Measurements from ENCODE around the gene PRMT1.
A peak's percentile ranks its signal among the peaks of the same experiment; 100 is the strongest.

PRMT1 gene

GRCh38 chr19:49651820-49652550 lies 25.1 kb upstream of the PRMT1 start:
- FAIRE-seq = no peak

DNA sequence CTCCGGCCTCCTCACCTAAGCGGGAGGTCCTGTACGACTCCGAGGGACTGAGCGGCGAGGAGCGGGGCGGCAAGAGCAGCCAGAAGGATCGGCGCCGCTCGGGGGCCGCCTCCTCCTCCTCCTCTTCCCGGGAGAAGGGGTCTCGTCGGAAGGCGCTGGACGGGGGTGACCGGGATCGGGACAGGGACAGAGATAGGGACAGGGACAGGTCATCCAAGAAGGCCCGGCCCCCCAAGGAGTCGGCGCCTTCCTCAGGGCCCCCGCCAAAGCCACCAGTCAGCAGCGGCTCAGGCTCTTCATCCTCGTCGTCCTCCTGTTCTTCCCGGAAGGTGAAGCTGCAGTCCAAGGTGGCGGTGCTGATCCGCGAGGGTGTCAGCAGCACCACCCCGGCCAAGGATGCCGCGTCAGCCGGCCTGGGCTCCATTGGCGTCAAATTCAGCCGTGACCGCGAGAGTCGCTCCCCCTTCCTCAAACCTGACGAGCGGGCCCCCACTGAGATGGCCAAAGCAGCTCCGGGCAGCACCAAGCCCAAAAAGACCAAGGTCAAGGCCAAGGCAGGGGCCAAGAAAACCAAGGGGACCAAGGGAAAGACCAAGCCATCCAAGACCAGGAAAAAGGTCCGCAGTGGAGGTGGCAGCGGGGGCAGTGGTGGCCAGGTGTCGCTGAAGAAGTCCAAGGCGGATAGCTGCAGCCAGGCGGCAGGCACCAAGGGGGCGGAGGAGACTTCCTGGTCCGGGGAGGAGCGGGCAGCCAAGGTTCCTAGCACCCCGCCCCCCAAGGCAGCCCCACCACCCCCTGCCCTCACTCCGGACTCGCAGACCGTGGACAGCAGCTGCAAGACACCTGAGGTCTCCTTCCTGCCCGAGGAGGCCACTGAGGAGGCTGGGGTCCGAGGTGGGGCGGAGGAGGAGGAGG lies 24.3 kb upstream of the PRMT1 start:
- no peak for FAIRE-seq

- no peak for FAIRE-seq
These were observed 23.6 kb upstream of the PRMT1 start for GRCh38 chr19:49653466-49653806.

GRCh38 chr19:49654581-49654980 lies 22.5 kb upstream of the PRMT1 start:
- FAIRE-seq = no peak

GRCh38 chr19:49655570-49656455 lies 21.3 kb upstream of the PRMT1 start:
- FAIRE-seq = no peak

DNA sequence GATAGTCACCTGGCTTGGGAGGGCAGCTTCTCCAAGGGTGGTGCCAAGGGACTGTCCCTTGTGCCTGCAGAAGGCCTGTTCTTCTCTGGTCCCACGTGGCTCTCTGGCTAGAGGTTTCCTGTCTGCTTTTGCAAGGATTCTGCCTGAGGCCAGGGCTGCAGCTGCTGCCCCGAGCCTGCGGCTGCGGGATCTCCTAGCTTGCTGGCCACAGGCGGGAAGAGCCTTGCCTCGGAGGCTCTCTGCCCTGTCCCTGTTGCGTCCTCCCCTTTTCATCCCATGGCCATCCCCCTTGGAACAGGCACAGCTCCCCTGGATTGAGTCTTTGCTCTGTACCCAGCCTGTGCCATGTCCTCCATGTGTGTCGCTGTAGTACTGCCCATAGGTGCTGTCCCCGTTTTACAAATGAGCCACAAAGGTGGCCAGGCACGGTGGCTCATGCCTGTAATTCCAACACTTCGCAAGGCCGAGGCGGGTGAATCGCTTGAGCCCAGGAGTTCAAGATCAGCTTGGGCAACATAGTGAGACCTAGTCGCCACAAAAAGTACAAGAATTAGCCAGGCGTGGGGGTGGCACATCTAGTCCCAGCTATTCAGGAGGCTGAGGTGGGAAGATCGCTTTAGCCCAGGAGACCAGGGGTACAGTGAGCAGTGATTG lies 20.5 kb upstream of the PRMT1 start:
- no peak for FAIRE-seq

DNA sequence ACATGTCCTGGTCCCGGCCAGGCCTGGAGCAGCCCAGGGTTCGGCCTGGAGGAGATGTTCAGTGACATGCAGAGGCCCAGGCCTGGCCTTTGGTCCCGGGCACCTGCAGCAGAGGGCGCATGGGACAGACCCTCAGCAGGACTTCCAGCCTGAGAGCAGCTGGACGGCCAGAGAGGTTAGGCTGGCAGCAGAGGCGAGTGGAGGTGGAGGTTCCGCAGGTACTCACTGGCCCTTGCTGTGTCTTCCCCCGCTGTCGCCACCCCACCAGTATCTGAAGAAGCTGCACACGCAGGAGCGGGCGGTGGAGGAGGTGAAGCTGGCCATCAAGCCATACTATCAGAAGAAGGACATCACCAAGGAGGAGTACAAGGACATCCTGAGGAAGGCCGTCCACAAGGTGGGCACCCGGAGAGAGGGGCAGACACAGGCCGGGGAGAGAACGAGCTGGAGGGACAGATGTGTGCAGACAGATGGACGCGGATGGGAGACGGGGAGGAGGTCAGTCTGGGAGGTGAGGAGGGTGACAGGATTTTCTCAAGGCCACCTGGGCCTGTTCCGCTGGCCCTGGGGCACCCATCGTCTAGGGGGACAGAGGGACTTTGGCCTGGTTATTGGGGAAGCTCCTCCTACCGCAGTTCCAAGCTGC lies 19.5 kb upstream of the PRMT1 start:
- FAIRE-seq = no peak

GRCh38 chr19:49658139-49658517 lies 18.9 kb upstream of the PRMT1 start:
- no peak for FAIRE-seq

GRCh38 chr19:49658566-49659442 lies 18.3 kb upstream of the PRMT1 start:
- no peak for FAIRE-seq

- no peak for FAIRE-seq
These were observed 16.6 kb upstream of the PRMT1 start for GRCh38 chr19:49660338-49660961.

GRCh38 chr19:49662011-49662410 lies 15.1 kb upstream of the PRMT1 start:
- no peak for FAIRE-seq

DNA sequence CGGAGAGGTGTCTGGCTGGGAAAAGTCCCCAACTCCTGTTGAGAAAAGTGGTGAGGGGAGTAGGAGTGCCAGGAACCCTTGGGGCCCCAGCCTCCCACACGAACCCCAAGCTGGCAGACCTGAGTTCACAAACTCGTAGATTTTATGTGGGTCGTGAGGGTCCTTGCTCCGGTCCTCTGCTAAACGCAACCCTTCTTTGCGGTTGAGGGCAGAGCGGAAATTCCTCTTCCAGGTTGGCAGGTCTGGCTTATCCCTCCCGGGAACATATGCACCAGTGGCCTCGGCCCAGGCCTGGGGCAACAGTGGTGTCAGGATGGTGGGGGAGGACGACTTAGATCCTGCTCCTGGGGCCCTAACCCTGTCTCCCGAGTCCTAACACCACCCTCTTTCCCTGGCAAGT lies 13.8 kb upstream of the PRMT1 start:
- FAIRE-seq = no peak

DNA sequence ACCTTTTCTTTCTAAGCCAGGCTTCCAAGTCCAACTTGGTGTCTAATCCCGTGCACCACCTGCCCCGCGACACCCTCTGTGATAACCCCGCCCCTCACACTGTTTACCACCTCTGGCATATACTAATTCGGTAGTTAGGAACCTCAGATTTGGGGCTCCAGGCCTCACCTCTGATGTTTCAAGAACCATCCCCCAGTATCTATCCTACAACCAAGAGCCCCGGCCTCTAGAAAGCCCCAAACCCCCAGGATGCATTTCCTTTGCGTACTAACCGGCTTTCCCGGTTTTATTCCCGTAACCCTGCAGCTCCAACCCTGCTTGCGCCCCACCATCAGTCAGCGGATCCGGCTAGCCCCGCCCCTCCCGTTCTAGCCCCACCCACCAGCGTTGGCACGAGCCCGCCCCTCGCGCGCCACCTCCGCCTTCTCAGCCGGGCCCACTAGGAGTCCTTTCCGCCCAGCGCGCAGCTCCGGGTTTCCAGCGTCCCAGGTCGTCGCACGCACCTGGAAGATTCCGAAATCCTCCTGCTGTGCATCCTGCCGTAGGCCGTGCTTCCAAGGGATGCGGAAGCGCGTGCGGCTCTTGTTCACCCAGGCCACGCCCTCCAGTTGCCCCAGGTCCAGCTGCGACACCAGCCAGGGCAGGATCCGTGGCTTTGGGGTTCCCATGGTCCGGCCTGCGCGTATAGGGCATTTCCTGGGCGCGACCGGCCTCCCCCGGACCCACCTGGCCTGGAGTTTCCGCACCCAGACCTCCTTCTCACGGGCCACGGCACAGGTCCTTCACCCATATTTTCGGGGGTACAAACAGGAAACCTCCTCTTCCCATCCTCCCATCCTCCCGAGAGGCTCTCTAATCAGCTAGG lies 12.7 kb upstream of the PRMT1 start:
- no peak for FAIRE-seq

GRCh38 chr19:49665036-49665350 lies 12.1 kb upstream of the PRMT1 start:
- FAIRE-seq = no peak

GRCh38 chr19:49665351-49666119 lies 11.5 kb upstream of the PRMT1 start, which contains the start of the genes BCL2L12 and IRF3:
Gene BCL2L12 (plus strand): TSS chr19:49665933. CDS start chr19:49666693, 760 bp downstream.
Gene IRF3 (minus strand): TSS chr19:49665857. CDS start chr19:49664838, 1,019 bp downstream.
- peak; percentile 98 for FAIRE-seq

GRCh38 chr19:49666120-49666444 lies 11.0 kb upstream of the PRMT1 start:
- no peak for FAIRE-seq

DNA sequence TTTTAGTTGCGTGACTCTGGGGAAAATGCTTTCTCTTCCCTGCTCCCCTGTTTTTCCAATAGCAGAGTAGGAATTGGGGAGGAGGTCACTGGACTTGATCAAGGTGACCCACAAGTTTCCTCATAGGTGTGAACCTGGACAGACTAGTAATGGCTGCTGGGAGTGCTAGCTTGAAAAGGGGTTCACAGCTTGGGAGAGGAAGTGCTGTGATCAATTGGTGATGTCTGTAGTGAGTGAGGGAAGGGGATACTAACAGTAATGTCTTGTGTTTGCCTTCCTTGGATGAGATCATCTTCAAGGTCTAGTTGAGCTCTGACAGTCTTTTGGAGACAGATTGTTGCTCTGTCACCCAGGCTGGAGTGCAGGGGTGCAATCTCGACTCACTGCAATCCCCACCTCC lies 9.6 kb upstream of the PRMT1 start:
- no peak for FAIRE-seq

DNA sequence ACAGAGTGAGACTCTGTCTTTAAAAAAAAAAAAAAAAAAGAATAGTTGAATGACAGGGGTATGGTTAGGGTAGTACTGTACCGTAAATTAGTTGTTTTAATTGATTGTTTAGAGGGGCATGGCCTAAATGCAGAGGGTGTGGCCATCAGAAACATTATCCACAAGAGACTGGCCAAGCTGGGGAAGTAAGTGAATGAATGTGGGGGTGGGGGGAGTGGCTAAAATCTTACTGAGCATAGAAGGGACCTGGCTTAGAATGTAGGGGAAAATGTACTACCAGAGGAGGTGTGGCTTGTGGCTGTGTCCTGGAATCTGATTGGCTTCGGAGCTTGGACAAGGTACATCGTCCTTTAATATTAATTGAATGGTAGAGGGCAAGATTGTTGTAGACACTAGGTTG lies 7.6 kb upstream of the PRMT1 start:
- FAIRE-seq = no peak

Measured in A204.1 (cell line).